ENCODE measurements around the gene STX19.

The STX19 gene

GRCh38 chr3:94026623-94027022, 1.8 kb downstream of the STX19 start:
- no peak for DNase-seq (ENCODE audit: low spot score)

- DNase-seq (ENCODE audit: low spot score): peak; percentile 29
These were observed 4.0 kb downstream of the STX19 start for GRCh38 chr3:94024385-94024784.

- no peak for DNase-seq (ENCODE audit: low spot score)
These were observed 8.1 kb downstream of the STX19 start for GRCh38 chr3:94020293-94020692.

GRCh38 chr3:94019659-94020058, 8.7 kb downstream of the STX19 start:
- no peak for DNase-seq (ENCODE audit: low spot score)

GRCh38 chr3:94015025-94015424, 13.4 kb downstream of the STX19 start:
- DNase-seq (ENCODE audit: low spot score): no peak

GRCh38 chr3:94012185-94012584, 16.2 kb downstream of the STX19 start:
- DNase-seq (ENCODE audit: low spot score): no peak

- DNase-seq (ENCODE audit: low spot score): no peak
These were observed 17.1 kb downstream of the STX19 start for GRCh38 chr3:94011233-94011711.

- no peak for DNase-seq (ENCODE audit: low spot score)
These were observed 18.8 kb downstream of the STX19 start for GRCh38 chr3:94009608-94010007.

GRCh38 chr3:94008253-94008652, 20.1 kb downstream of the STX19 start:
- no peak for DNase-seq (ENCODE audit: low spot score)

GRCh38 chr3:94004301-94004910, 24.0 kb downstream of the STX19 start:
- peak; percentile 63 for DNase-seq (ENCODE audit: low spot score)

GRCh38 chr3:94001827-94002495, 26.4 kb downstream of the STX19 start:
- no peak for DNase-seq (ENCODE audit: low spot score)

GRCh38 chr3:94001191-94001590, 27.2 kb downstream of the STX19 start:
- no peak for DNase-seq (ENCODE audit: low spot score)

GRCh38 chr3:93994056-93994455, 34.3 kb downstream of the STX19 start:
- DNase-seq (ENCODE audit: low spot score): no peak

- no peak for DNase-seq (ENCODE audit: low spot score)
These were observed 36.2 kb downstream of the STX19 start for GRCh38 chr3:93992207-93992606.

GRCh38 chr3:93991631-93992030, 36.8 kb downstream of the STX19 start:
- no peak for DNase-seq (ENCODE audit: low spot score)

- DNase-seq (ENCODE audit: low spot score): peak; percentile 16
These were observed 39.2 kb downstream of the STX19 start for GRCh38 chr3:93989241-93989640.

- no peak for DNase-seq (ENCODE audit: low spot score)
These were observed 39.6 kb downstream of the STX19 start for GRCh38 chr3:93988764-93989163.

GRCh38 chr3:93988283-93988682, 40.1 kb downstream of the STX19 start:
- DNase-seq (ENCODE audit: low spot score): no peak

- no peak for DNase-seq (ENCODE audit: low spot score)
These were observed 43.8 kb downstream of the STX19 start for GRCh38 chr3:93984618-93985017.

- no peak for DNase-seq (ENCODE audit: low spot score)
These were observed 45.0 kb downstream of the STX19 start for GRCh38 chr3:93983408-93983807.

- no peak for DNase-seq (ENCODE audit: low spot score)
These were observed 46.7 kb downstream of the STX19 start for GRCh38 chr3:93981649-93982048.

GRCh38 chr3:93979850-93980676, 48.3 kb downstream of the STX19 start, which contains the start of gene ARL13B:
TSS of gene ARL13B (plus strand) at chr3:93980155. CDS start at chr3:93980424, 269 bp downstream.
- DNase-seq (ENCODE audit: low spot score): peak; percentile 98
